Epithelial cell of proximal tubule (primary cell): ENCODE data around the gene ME3. TPM values are rescaled to one million over a fixed set of nuclear protein-coding genes. Genes with fewer than 3 reads are reported as not detected.

Source experiments
- DNase-seq: peaks from one replicate; pipeline ENCODE4 v3.0.0-alpha.2; 2011; ENCODE audit warnings: low read depth
- H3K4me3 ChIP-seq: 2 replicates; pipeline ENCODE4 v1.5.1; 2011; ENCODE audit warnings: low read depth, mild to moderate bottlenecking, low read length
- CTCF ChIP-seq: conservative IDR thresholded peaks from 2 replicates; pipeline ENCODE4 v1.5.1; 2012; ENCODE audit warnings: low read depth, mild to moderate bottlenecking, low read length
- total RNA-seq: library from RNA; depleted of rRNA; stranded (reverse); fragments of >200 nt; gene quantifications from 2 replicates; pipeline ENCODE4 v1.2.3, GENCODE V29; 2015

ME3 gene
- total RNA-seq, 1 donor from 2014 or later: 35.2 TPM

DNA sequence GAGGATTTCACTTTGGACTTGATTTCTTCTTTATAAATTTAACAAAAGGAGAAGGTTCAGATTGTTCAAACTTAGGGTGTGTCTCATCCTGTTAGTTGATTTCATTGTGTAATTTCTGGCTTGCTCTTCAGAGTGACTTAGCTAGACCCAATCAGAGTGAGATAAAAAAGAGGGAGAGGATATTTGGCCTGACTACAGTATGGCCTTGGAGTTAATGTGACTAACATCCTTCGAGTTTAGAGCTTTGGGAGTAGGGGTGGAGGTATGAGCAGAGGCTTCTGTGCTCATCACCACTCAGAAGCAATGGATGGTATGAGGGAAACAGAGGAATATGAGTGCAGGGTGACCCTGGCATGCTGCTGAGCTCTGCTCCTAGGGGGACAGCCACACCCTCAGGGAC, 114.2 kb downstream of the ME3 start:
- no peak for DNase-seq
- no peak for TF ChIP-seq CTCF
- no peak overlapping the region for H3K4me3 ChIP-seq

- no peak overlapping the region for H3K4me3 ChIP-seq
- no peak for DNase-seq
- TF ChIP-seq CTCF: no peak
Observed at GRCh38 chr11:86555866-86556265, 116.5 kb downstream of the ME3 start.

- no peak overlapping the region for H3K4me3 ChIP-seq
- TF ChIP-seq CTCF: no peak
- no peak for DNase-seq
Observed at GRCh38 chr11:86555401-86555800, 117.0 kb downstream of the ME3 start.

GRCh38 chr11:86553265-86553664, 119.2 kb downstream of the ME3 start:
- no peak for TF ChIP-seq CTCF
- no peak overlapping the region for H3K4me3 ChIP-seq
- no peak for DNase-seq

DNA sequence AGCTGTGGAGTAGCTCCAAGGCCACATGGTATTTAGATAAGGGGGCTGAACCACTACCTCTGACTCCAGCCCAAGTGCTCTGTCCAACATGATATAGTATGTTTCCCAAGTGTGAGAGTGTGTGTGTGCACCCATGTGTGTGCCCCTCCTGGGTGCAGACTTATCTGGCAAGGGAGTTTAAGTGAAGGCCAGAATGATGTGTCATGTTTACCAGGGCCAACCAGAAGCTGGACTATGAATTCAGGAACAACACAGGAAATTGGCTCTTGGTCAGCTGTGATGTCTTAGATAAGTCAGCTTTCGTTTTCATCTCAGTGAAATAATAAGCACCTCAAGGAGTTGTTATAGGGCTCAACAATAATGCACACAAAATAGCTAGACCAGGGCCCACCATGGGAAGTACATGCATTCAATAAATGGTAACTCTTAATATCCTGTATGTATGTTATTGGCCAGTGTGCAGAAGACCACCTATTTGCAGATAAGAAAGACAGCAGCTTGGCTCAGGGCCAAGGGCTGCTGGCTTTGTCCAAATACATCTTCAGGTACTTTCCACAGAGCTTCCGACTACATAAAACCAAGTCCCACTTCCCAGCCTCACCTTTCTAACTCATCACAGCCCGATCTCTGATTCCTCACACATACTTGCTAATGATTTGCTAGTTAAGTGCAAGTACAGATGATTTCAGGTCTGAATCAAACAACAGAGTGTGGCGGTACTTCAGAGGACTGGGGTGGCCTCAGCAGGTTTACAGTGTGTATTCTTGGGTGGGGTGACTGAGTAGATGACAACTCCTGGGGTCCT, 120.9 kb downstream of the ME3 start:
- peak; percentile 77 for DNase-seq
- H3K4me3 ChIP-seq: peak overlapping the region; percentile 17
- TF ChIP-seq CTCF: no peak

GRCh38 chr11:86550757-86551156, 121.7 kb downstream of the ME3 start:
- TF ChIP-seq CTCF: no peak
- DNase-seq: no peak
- no peak overlapping the region for H3K4me3 ChIP-seq

DNA sequence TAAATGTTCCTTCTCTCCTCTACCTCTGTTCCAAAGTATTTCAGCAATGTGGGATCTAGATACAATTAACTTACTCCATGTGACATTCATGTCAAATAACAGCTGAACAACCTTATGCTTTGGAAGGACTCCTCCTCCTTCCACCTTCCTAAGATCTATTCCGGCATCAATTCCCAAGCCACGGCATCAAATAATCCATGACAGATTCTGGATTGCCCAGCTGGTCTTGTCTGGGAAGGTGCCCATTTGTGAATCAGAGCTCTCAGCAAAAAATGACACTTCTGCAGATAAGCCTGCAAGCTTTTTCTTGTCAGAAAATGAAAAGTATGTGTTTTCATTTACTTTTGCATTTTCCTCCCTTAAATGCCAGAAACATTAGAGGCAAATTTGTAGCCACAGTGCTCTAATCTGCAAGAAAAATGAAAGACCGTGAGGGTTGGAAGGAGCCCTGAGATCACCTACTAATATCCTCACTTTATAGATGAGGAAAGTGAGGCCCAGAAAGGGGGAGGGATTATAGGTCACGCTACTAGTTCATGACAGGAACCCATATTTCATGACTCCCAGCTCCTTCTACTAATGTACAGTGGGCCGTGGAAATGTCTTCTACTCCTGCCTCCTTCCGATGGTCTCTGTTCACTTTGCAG, 124.0 kb downstream of the ME3 start:
- H3K4me3 ChIP-seq: no peak overlapping the region
- DNase-seq: no peak
- TF ChIP-seq CTCF: no peak
